ENCODE results near the gene ARRDC2. TPM values are rescaled to one million over a fixed set of nuclear protein-coding genes. Genes with fewer than 3 reads are reported as not detected.

The ARRDC2 gene
- total RNA-seq, 4 donors from 2014 or later: 18.7 to 77.9 (median 43.1) TPM

DNA sequence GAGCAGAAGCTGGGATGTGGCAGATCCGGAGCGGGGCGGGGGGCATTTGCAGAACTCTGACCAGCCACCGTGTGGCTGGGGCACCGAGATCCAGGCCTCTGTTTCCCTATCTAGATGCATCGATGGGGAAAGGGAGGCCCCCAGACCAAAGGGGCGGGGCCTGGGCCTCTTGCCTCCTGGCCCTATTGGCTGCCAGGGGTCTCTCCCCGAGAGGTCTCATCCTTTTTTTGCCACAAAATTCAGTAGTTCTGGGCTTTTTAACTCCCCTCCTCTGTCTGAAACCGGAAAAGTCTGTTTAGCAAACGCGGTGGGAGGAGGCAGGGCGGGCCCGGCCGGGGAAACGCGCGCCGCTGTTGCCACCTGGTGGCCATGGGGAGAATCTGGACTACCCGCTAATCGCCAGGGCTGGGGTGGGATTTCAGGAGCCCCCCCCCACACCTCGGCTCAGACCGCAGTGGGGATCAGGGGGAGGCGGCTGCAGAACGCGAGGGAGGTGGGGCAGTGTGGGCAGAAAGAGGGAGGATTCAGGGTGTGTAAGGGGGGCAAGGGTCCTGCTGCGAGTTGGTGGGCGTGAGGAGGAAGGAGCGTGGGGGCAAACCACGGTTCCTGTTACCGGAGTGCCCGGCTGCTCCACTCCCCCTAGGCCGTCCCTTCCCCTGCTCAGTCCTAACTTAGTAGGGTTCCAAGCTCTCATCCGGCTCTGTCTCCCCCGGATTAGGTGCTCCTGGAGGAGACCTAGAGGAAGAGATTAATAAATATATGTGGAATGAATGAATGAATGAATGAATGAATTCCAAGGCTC lies 50.4 kb downstream of the ARRDC2 start:
- Histone ChIP-seq H3K36me3 (no peaks in the 10 kb centered on the region), H3K27ac (peak overlapping the region; percentile 68 to 83), H3K9me3 (no peaks in the 10 kb centered on the region), H3K4me3 (no peak overlapping the region), H3K27me3 (no peaks in the 10 kb centered on the region), H3K4me1 (no peaks in the 10 kb centered on the region)
- no peak for TF ChIP-seq POLR2A (IDR thresholded peaks at IDR 0.05)
- TF ChIP-seq, protein P1, sequence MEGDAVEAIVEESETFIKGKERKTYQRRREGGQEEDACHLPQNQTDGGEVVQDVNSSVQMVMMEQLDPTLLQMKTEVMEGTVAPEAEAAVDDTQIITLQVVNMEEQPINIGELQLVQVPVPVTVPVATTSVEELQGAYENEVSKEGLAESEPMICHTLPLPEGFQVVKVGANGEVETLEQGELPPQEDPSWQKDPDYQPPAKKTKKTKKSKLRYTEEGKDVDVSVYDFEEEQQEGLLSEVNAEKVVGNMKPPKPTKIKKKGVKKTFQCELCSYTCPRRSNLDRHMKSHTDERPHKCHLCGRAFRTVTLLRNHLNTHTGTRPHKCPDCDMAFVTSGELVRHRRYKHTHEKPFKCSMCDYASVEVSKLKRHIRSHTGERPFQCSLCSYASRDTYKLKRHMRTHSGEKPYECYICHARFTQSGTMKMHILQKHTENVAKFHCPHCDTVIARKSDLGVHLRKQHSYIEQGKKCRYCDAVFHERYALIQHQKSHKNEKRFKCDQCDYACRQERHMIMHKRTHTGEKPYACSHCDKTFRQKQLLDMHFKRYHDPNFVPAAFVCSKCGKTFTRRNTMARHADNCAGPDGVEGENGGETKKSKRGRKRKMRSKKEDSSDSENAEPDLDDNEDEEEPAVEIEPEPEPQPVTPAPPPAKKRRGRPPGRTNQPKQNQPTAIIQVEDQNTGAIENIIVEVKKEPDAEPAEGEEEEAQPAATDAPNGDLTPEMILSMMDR (IDR thresholded peaks at IDR 0.05): peak; percentile 93 to 96 (median 96)
- DNase-seq: peak; percentile 53 to 74
- intact Hi-C loops (cut with DNase I; ENCODE audit: low total_unique reads): loop anchor here (5.0 kb wide), 1 partner anchor 51 kb away; the partner anchor contains the start of gene ARRDC2

DNA sequence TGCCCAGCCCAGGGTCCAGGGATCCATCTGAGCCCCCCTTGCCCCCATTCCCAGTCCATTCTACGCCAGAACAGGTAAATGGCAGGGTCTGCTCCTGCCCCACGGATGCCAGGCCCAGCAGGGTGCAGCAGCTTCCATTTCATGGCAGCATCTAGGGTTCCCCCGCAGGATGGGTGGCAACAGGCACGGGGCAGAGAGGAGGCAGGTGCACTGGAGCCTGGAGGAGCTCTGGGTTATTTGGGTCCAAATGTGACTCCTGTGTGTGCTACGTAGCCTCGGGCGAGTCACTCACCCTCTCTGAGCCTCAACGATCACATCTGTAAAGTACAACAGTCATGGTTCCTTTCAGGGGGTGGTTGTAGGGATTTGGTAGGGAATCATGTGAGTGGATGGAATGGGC lies 51.3 kb downstream of the ARRDC2 start:
- Histone ChIP-seq H3K27me3 (no peaks in the 10 kb centered on the region), H3K36me3 (no peaks in the 10 kb centered on the region), H3K4me1 (no peaks in the 10 kb centered on the region), H3K4me3 (no peak overlapping the region), H3K9me3 (no peaks in the 10 kb centered on the region), H3K27ac (no peak overlapping the region)
- TF ChIP-seq, protein P1 (IDR thresholded peaks at IDR 0.05): no peak
- no peak for TF ChIP-seq POLR2A (IDR thresholded peaks at IDR 0.05)
- intact Hi-C loops (cut with DNase I; ENCODE audit: low total_unique reads): loop anchor here (5.0 kb wide), 1 partner anchor 52 kb away; the partner anchor contains the start of gene ARRDC2
- DNase-seq: no peak

DNA sequence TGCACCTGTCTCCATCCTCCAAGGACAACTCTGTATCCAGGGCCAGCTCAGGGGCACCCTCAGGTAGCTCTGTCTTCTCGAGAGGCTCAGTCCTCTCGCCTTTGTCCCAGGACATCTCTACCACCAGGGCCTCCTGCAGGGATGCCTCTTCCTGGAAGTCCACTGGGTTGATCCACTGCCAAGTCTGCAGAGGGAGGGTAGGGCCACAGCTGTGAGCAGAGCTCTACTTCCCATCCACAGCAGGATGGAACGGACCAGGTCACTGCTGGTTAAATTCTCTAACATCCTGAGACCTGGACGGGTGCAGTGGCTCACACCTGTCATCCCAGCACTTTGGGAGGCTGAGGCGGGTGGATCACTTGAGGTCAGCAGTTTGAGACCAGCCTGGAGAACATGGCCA lies 51.9 kb downstream of the ARRDC2 start:
- H3K4me3 ChIP-seq: no peak overlapping the region
- no peak overlapping the region for H3K27ac ChIP-seq
- no peak for DNase-seq
- H3K4me1 ChIP-seq: no peaks in the 10 kb centered on the region
- H3K9me3 ChIP-seq: no peaks in the 10 kb centered on the region
- H3K36me3 ChIP-seq: no peaks in the 10 kb centered on the region
- H3K27me3 ChIP-seq: no peaks in the 10 kb centered on the region
- intact Hi-C loops (cut with DNase I; ENCODE audit: low total_unique reads): loop anchor here (5.0 kb wide), 1 partner anchor 53 kb away; the partner anchor contains the start of gene ARRDC2
- TF ChIP-seq POLR2A (IDR thresholded peaks at IDR 0.05): no peak
- TF ChIP-seq, protein P1 (IDR thresholded peaks at IDR 0.05): no peak

DNA sequence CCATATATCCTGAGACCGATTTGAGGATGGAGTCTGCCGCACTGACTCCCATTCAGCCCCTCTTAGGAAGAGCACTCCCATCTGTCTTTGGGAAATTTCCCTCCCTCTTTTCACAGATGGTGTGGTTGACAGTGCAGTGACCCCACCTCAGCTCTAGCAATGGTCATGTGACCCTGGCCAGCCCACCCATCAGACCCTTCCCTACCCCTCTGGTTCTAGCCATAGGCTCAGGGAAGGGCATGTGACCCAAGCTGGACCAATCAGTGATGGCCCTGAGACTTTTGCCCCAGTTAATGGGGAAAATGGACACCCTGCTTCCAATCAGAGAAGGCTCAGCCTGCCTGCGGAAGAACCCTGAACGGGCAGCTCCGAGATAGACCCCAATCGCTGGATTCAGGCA lies 52.5 kb downstream of the ARRDC2 start:
- H3K27me3 ChIP-seq: no peaks in the 10 kb centered on the region
- intact Hi-C loops (cut with DNase I; ENCODE audit: low total_unique reads): no loop called here
- no peaks in the 10 kb centered on the region for H3K4me1 ChIP-seq
- H3K9me3 ChIP-seq: no peaks in the 10 kb centered on the region
- DNase-seq: no peak
- no peak overlapping the region for H3K4me3 ChIP-seq
- H3K27ac ChIP-seq: no peak overlapping the region
- no peaks in the 10 kb centered on the region for H3K36me3 ChIP-seq
- no peak for TF ChIP-seq POLR2A (IDR thresholded peaks at IDR 0.05)
- TF ChIP-seq, protein P1 (IDR thresholded peaks at IDR 0.05): no peak

DNA sequence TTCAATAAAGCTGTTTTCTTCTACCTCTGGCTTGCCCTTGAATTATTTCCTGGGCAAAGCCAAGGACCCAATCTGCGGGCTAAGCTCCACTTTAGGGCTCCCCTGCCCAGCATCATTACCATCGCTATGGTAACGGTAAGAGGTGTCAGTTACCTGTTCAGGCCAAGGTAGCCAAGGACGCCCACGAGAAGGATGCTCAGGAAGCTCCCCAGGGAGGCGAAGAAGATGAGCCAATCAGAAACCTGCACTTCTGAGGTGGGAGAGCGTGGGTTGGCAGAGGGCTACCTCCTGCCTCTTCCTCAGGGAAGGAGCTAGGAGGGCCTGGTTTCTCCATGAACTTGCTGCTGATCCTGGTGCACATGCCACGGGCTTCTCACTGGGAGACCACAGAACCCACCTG lies 54.1 kb downstream of the ARRDC2 start:
- H3K4me3 ChIP-seq: no peak overlapping the region
- intact Hi-C loops (cut with DNase I; ENCODE audit: low total_unique reads): no loop called here
- H3K4me1 ChIP-seq: no peaks in the 10 kb centered on the region
- no peaks in the 10 kb centered on the region for H3K9me3 ChIP-seq
- DNase-seq: no peak
- no peak for TF ChIP-seq POLR2A (IDR thresholded peaks at IDR 0.05)
- TF ChIP-seq, protein P1 (IDR thresholded peaks at IDR 0.05): no peak
- no peaks in the 10 kb centered on the region for H3K27me3 ChIP-seq
- H3K27ac ChIP-seq: no peak overlapping the region
- H3K36me3 ChIP-seq: no peaks in the 10 kb centered on the region
